IPS-15b (cell line): ENCODE measurements around the gene SCARB1.

Experiments
- H3K27me3 ChIP-seq: one replicate; pipeline ENCODE4 v1.6.1; 2013; ENCODE audit warnings: low read length; ENCODE audit not compliant: control insufficient read depth, insufficient read depth
- H3K36me3 ChIP-seq: one replicate; pipeline ENCODE4 v1.6.1; 2013; ENCODE audit warnings: low read length; ENCODE audit not compliant: control insufficient read depth, insufficient read depth
- H3K4me1 ChIP-seq: one replicate; pipeline ENCODE4 v1.6.1; 2013; ENCODE audit warnings: mild to moderate bottlenecking, low read length; ENCODE audit not compliant: control insufficient read depth, insufficient read depth
- H3K4me3 ChIP-seq: one replicate; pipeline ENCODE4 v1.5.1; 2013; ENCODE audit warnings: low read depth, low read length
- H3K9ac ChIP-seq: one replicate; pipeline ENCODE4 v1.6.1; 2013; ENCODE audit warnings: low read depth, mild to moderate bottlenecking, low read length
- H3K9me3 ChIP-seq: one replicate; pipeline ENCODE4 v1.6.1; 2013; ENCODE audit warnings: mild to moderate bottlenecking, low read length; ENCODE audit not compliant: control insufficient read depth, insufficient read depth

Gene SCARB1

DNA sequence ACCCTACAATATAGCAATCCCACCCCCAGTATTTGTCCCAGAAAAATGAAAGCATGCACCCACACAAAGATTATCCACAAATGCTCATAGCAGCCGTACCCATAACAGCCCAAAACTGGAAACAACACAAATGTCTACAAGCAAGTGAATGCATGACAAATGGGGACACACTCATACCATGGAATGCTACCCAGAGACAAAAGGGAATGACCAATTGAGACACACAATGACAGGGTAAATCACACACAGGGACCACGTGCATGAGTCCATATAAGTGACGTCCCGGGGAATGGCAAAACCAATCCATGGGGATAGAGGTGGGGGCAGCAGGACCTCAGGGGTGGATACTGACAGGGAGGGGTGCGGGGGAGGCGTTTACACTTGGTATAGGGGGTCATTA is 33.4 kb downstream of the SCARB1 start:
- H3K9ac ChIP-seq, result no peak overlapping the region
- no peaks in the 10 kb centered on the region for H3K9me3 ChIP-seq
- no peaks in the 10 kb centered on the region for H3K36me3 ChIP-seq
- H3K27me3 ChIP-seq, result no peaks in the 10 kb centered on the region
- H3K4me1 ChIP-seq, result peaks cover 8% of the 10 kb centered on the region
- no peak overlapping the region for H3K4me3 ChIP-seq

DNA sequence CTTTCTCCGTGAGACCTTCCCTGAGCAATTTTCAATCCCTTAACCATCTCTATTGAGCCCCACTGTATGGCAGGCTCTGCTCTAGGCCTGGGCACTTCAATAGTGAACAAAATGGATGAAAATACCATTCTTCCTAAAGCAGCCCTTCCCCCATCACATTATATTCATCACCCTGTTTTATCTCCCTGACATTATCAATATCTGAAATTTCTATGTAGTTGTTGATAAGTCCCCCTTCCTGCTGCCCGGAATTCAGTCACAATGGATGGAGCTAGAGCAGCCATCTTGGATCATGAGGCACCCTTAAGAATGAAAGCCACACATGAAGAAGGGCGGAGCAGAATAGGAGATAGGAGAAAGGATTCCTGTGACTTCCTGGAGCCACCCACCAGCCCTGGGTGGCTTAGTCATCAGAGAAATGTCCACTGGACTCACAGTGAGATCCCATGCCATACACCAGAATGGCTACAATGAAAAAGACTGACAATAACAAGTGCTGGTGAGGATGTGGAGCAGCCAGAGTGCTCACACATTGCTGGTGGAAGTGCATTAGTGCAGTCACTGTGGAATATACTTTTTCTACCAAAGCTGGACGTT is 33.9 kb downstream of the SCARB1 start:
- Histone ChIP-seq H3K36me3 (no peaks in the 10 kb centered on the region), H3K4me3 (no peak overlapping the region), H3K9ac (no peak overlapping the region), H3K27me3 (no peaks in the 10 kb centered on the region), H3K9me3 (no peaks in the 10 kb centered on the region), H3K4me1 (peaks cover 8% of the 10 kb centered on the region)

DNA sequence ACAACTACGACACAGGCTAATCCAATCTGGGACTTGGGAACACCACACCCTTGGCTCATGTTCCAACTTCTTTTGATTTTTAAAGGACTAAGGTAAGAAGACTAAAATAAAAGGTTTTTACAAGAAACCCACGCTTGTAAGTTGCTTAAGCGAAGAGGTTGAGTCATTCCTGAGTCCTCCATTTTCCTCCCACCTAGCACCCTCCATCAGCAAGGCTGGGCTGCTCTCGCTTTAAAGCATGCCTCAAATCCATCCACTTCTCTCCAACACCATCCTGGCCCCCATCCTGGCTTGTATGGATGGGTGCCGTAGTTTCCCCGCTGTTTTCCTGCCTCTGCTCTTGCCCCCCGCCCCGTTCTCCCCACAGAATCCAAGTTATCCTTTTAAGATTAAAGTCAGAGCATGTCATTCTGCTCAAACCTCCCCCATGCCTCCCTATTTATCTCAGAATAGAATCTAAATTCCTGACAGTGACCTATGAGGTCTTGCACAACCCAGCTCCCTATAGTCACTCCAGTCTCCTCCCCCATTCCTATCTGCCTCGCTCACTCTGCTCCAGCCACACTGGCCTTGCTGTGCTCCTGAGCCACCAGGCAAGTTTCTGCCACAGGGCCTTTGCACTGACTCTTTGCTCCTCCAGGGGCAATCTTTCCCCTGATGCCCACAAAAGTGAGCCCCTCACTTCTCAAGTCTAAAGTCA is 34.5 kb downstream of the SCARB1 start:
- H3K4me1 ChIP-seq, result peaks cover 8% of the 10 kb centered on the region
- H3K9ac ChIP-seq, result no peak overlapping the region
- H3K36me3 ChIP-seq, result no peaks in the 10 kb centered on the region

DNA sequence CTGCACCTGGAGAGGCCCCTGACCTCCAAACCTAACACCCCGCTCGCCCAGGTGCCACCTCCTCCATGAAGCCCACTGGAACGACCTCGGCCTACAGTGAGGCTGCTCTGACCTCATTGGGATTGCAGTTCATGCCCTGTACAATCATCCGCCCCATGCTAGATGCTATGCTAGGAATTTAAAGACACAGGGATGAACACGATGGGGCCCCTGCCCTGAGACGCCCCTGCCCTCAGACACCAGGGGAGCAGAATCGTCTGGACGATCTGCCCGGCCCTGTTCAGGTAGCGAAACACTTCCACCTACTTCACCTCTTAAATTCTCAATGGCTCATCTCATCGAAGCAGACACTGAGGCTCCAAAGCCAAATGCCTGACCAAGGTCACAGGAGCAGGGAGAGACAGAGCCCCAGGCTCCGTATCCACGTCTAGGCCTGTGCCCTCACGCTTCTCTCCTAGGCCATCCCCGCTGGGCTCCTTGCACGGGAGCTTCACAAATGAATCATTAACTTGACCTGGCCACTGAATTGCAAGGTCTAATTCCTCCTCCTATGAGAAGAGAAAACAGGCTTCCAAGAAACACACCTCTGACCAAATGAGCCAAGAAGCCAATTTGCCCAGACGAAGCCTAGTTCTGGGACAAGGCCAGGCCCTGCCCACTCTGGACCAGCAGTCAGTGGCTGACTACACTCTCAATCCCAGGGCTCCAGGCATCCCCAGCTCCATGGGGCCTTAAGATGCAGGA is 35.2 kb downstream of the SCARB1 start:
- H3K9me3 ChIP-seq, result no peaks in the 10 kb centered on the region
- peaks cover 6% of the 10 kb centered on the region for H3K4me1 ChIP-seq
- H3K9ac ChIP-seq, result no peak overlapping the region
- no peaks in the 10 kb centered on the region for H3K27me3 ChIP-seq
- H3K4me3 ChIP-seq, result no peak overlapping the region
- H3K36me3 ChIP-seq, result no peaks in the 10 kb centered on the region

More for the DNA sequence above, 34.5 kb downstream of the SCARB1 start:
- no peak overlapping the region for H3K4me3 ChIP-seq
- no peaks in the 10 kb centered on the region for H3K9me3 ChIP-seq
- no peaks in the 10 kb centered on the region for H3K27me3 ChIP-seq

DNA sequence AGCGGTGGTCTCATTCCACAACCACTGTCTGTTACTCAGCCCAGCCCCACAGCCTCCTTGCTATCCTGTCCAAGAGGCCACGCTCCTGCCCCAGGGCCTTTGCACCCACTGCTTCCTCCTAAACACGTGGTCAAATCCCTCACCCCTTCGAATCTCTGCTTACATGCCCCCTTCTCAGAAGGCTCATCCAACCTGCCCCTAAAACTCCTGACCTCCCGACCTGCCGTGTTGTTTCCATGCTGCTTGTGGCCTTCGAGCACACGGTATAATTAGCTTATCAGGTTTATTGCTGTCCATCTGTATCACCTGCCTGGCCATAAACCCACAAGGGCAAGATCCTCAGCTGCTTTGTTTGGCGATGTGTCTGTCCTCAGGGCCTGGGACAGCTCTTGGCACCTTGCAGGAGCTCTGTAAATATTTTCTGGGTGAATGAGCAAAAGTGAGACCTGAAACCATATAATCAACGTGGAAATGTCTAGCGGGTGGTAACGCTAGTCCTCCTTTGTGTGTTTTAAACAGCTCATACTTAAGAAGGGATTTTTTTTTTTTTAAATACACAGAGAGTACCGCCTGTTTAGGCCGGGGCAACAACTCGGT is 36.0 kb downstream of the SCARB1 start:
- Histone ChIP-seq H3K9ac (no peak overlapping the region), H3K9me3 (no peaks in the 10 kb centered on the region), H3K27me3 (no peaks in the 10 kb centered on the region), H3K4me1 (peaks cover 11% of the 10 kb centered on the region), H3K4me3 (no peak overlapping the region), H3K36me3 (no peaks in the 10 kb centered on the region)

DNA sequence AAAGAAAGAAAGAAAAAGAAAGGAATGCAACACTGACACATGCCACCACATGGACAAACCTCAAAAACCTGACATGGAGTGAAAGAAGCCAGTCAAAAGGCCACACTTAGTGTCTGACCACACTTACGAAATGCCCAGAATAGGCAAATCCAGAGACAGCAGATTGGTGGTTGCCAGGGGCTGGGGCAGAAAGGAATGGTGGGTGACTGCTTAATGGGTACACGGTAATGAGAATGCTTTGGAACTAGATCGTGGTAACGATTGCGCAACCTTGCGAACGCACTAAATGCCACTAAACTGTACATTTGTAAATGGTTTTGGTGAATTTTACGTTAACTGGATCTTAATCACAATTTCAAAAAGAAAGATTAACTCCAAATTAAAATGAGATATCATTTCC is 39.5 kb downstream of the SCARB1 start:
- Histone ChIP-seq H3K27me3 (no peaks in the 10 kb centered on the region), H3K4me3 (no peak overlapping the region), H3K9me3 (no peaks in the 10 kb centered on the region), H3K9ac (no peak overlapping the region), H3K4me1 (peaks cover 11% of the 10 kb centered on the region), H3K36me3 (no peaks in the 10 kb centered on the region)

- Histone ChIP-seq H3K27me3 (no peaks in the 10 kb centered on the region), H3K4me3 (no peak overlapping the region), H3K36me3 (no peaks in the 10 kb centered on the region), H3K9me3 (no peaks in the 10 kb centered on the region), H3K9ac (no peak overlapping the region), H3K4me1 (peaks cover 11% of the 10 kb centered on the region)
Measured at GRCh38 chr12:124823272-124823970, 40.2 kb downstream of the SCARB1 start.

DNA sequence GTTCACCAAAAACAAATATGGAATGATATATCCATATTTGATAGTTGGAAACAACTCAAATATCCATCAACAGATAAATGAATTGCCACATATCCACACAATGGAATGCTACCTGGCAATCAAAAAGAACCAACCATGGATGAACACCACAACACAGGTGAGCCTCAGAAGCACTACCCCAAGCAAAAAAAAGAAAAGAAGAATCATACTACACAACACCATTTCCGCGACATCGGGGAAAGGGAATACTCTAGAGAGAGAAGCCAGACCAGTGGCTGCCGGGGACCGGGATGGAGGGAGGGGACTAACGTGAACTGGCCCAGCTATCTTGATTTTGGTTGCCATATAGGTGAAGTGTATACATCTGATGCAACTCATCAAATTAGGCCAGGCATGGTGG is 41.4 kb downstream of the SCARB1 start:
- Histone ChIP-seq H3K9me3 (no peaks in the 10 kb centered on the region), H3K4me3 (no peak overlapping the region), H3K36me3 (no peaks in the 10 kb centered on the region), H3K4me1 (peaks cover 11% of the 10 kb centered on the region), H3K9ac (no peak overlapping the region), H3K27me3 (no peaks in the 10 kb centered on the region)

GRCh38 chr12:124821252-124822200 is 42.1 kb downstream of the SCARB1 start:
- Histone ChIP-seq H3K9ac (no peak overlapping the region), H3K27me3 (no peaks in the 10 kb centered on the region), H3K36me3 (peaks cover 2% of the 10 kb centered on the region), H3K9me3 (no peaks in the 10 kb centered on the region), H3K4me3 (no peak overlapping the region), H3K4me1 (peaks cover 11% of the 10 kb centered on the region)

- H3K36me3 ChIP-seq, result peaks cover 6% of the 10 kb centered on the region
- H3K4me3 ChIP-seq, result no peak overlapping the region
- H3K27me3 ChIP-seq, result no peaks in the 10 kb centered on the region
- no peaks in the 10 kb centered on the region for H3K9me3 ChIP-seq
- peaks cover 11% of the 10 kb centered on the region for H3K4me1 ChIP-seq
- H3K9ac ChIP-seq, result no peak overlapping the region
Measured at GRCh38 chr12:124820199-124820598, 43.5 kb downstream of the SCARB1 start.
